ENCODE measurements around the gene PTN. TPM values are rescaled to one million over a fixed set of nuclear protein-coding genes. Genes with fewer than 3 reads are reported as not detected.

PTN gene, protein sequence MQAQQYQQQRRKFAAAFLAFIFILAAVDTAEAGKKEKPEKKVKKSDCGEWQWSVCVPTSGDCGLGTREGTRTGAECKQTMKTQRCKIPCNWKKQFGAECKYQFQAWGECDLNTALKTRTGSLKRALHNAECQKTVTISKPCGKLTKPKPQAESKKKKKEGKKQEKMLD
- 10 to 100 TPM; 31.0 to 52.3 (median 41.3) TPM for total RNA-seq
- 1 to 10 TPM in 2 of 3 donors, not detected in 1; 4.4 to 5.4 TPM for polyA plus RNA-seq

DNA sequence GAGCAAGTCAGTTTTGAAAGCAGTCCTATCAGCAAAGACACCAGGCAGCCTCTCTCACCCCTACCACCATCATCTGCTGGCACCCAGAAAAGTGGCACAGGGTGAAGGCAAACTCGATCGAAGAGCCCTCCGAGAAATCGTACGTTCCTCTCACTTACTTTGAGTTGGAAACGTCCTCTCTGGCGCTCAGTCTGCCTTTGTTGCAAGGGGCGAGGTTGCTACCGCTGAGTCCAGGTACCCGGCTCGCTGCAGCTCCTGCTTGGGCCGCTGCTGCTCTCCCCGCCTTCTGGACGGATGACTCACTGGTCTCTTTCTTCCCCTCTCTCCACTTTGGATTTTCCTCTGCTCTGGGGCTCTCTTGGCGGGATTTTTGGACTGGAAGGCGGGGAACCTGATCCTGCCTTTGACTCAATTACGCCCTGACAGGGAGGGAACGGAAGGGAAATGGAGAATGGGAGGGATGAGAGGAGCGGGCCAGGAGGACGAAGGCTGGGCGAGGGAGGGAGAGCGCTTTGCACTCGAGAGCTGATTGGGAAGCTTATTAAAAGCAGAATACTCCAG, at the start of gene PTN:
PTN (minus strand) TSS at position 453 of the 561 bp plus-strand sequence. CDS start 88,760 bp downstream, outside the sequence.
- H3K27ac ChIP-seq = peak within 1 kb of the TSS in 3 of 4 donors; percentile 30 to 66 (median 43)
- H3K9me3 ChIP-seq = no peaks in the 10 kb centered on the region
- H3K36me3 ChIP-seq = no peaks in the 10 kb centered on the region
- WGBS, 2 donors = 3 to 14% methylated on average over 23 of the region's 23 CpGs
- H3K4me1 ChIP-seq = peaks cover 0 to 18% (median 11%) of the 10 kb centered on the region in 4 donors
- peak; percentile 78 for DNase-seq
- H3K4me3 ChIP-seq = peak within 1 kb of the TSS; percentile 39 to 54 (median 50)
- H3K27me3 ChIP-seq = no peaks in the 10 kb centered on the region
- intact Hi-C loops (cut with DNase I) = no loop called here
- no peak for TF ChIP-seq EP300 (IDR thresholded peaks at IDR 0.05)
- TF ChIP-seq POLR2AphosphoS5 (IDR thresholded peaks at IDR 0.05) = no peak
- no peak for TF ChIP-seq CTCF (IDR thresholded peaks at IDR 0.05)
- TF ChIP-seq POLR2A (IDR thresholded peaks at IDR 0.05) = no peak

DNA sequence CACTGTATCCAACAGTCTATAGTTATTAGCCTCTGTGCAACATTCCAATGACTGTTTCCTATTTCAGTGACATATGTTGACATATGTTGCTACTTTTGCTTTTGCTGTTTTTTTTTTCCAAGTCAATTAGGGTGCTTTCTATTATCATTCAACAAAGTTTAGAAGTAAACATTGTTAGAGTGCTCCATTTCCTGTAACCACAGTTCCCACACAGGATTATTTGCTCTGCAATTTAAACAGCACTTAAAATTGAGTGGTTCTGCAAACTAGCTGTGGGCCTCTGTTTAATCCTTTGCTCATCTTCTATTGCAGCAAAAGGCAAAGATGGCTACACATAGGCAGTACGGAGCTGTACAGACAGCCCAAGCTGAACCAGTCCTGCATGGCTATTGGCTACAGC, 46.5 kb upstream of the PTN start:
- no peaks in the 10 kb centered on the region for H3K9me3 ChIP-seq
- DNase-seq = no peak
- no peaks in the 10 kb centered on the region for H3K27me3 ChIP-seq
- no peak for TF ChIP-seq EP300 (IDR thresholded peaks at IDR 0.05)
- no peak for TF ChIP-seq POLR2AphosphoS5 (IDR thresholded peaks at IDR 0.05)
- TF ChIP-seq POLR2A (IDR thresholded peaks at IDR 0.05) = no peak
- TF ChIP-seq CTCF (IDR thresholded peaks at IDR 0.05) = no peak
- H3K36me3 ChIP-seq = no peaks in the 10 kb centered on the region
- no peak overlapping the region for H3K27ac ChIP-seq
- intact Hi-C loops (cut with DNase I) = no loop called here
- H3K4me1 ChIP-seq = no peaks in the 10 kb centered on the region
- WGBS, 2 donors = 43 to 48% methylated on average over 1 of the region's 1 CpG
- H3K4me3 ChIP-seq = no peak overlapping the region

DNA sequence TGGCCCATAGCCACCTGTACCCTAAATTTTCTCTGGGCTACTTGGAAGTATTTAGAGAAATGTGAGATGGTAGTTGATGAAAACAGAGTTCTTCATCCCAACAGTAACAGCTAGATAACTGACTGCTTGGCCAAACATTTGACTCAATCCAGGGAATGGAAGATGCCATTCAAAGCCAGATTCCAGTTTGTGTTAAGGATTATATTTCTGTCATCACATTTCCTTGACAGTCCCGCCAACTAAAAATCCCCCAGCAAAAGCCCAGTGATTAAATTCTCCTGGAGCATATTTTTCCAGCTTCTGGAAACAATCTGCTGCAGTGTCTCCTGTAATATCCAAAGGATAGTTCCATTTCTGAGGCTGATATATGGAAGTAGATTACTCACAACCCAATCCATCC, 45.4 kb upstream of the PTN start:
- no peak overlapping the region for H3K27ac ChIP-seq
- WGBS, 2 donors = 84 to 88% methylated on average over 1 of the region's 1 CpG
- H3K27me3 ChIP-seq = no peaks in the 10 kb centered on the region
- DNase-seq = no peak
- intact Hi-C loops (cut with DNase I) = no loop called here
- no peaks in the 10 kb centered on the region for H3K36me3 ChIP-seq
- H3K4me3 ChIP-seq = no peak overlapping the region
- no peaks in the 10 kb centered on the region for H3K4me1 ChIP-seq
- H3K9me3 ChIP-seq = no peaks in the 10 kb centered on the region
- no peak for TF ChIP-seq POLR2AphosphoS5 (IDR thresholded peaks at IDR 0.05)
- no peak for TF ChIP-seq POLR2A (IDR thresholded peaks at IDR 0.05)
- TF ChIP-seq CTCF (IDR thresholded peaks at IDR 0.05) = no peak
- no peak for TF ChIP-seq EP300 (IDR thresholded peaks at IDR 0.05)

DNA sequence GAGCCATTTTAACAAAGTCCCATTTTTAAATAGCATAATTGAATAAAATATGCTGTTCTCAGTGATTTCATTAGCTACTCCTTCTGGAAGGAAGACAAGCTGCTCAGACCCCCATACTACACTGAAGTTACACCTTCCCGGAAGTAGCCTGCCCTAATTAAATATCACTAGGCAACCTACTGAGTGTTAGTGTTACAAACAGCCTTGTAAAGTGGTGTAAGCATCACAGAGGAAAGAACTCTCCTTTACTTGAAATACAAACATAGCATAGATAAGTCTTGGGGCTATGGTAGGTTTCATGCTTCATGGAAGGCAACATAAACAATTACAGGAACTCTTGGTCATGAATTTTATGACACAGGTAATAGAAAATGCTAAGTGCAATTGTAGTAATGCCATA, 43.4 kb upstream of the PTN start:
- Histone ChIP-seq H3K4me3 (no peak overlapping the region), H3K27ac (no peak overlapping the region), H3K4me1 (no peaks in the 10 kb centered on the region), H3K36me3 (no peaks in the 10 kb centered on the region), H3K9me3 (no peaks in the 10 kb centered on the region), H3K27me3 (no peaks in the 10 kb centered on the region)
- intact Hi-C loops (cut with DNase I) = no loop called here
- no peak for DNase-seq
- TF ChIP-seq POLR2A (IDR thresholded peaks at IDR 0.05) = no peak
- TF ChIP-seq EP300 (IDR thresholded peaks at IDR 0.05) = no peak
- no peak for TF ChIP-seq CTCF (IDR thresholded peaks at IDR 0.05)
- no peak for TF ChIP-seq POLR2AphosphoS5 (IDR thresholded peaks at IDR 0.05)
- 7 to 28% methylated on average over 1 of the region's 1 CpG for WGBS, 2 donors
